ENCODE measurements around the gene MORN2.

Gene MORN2

DNA sequence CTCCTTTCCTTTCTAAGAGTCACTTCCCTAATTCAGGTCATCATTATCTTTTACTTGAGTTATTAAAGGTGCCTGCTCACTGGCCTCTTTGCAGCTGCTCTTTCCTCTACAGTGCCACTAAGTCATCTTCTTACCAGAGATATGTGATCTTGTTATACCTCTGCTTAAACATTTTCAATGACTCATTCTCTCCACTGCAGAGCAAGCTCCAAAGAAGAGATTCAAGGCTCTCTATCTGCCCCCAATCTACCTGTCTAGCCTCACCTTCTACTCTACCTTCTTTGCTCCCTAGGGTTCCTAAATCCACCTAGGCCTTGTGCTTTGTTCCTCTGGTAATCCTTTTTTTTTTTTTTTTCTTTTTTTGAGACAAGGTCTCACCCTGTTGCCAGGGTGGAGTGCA, 17.0 kb downstream of the MORN2 start:
- no peak for DNase-seq

GRCh38 chr2:38898256-38898655, 22.5 kb downstream of the MORN2 start:
- no peak for DNase-seq

DNA sequence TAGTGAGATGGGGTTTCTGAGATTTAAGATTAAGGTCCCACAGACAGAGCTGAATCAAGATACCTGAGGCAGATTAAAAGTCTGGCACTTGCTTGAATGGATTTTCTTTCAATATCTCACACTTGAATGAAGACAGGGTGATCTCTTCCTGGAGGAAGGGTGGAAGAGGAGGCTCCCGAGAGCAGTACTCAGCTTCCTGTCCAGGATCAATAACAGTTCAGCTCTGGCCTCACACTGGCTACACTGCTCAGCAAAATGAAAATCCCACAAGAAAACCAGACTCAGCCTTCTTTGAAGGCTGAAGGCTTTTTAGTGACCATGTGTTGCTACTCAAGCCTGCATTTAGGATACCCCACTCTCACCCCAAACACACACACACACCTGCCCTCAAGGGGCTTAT, 24.9 kb downstream of the MORN2 start:
- no peak for DNase-seq

- DNase-seq: no peak
Observed at GRCh38 chr2:38905251-38905650, 29.5 kb downstream of the MORN2 start.

- DNase-seq: no peak
Observed at GRCh38 chr2:38907242-38907641, 31.5 kb downstream of the MORN2 start.

GRCh38 chr2:38907743-38908562, 32.2 kb downstream of the MORN2 start:
- no peak for DNase-seq

GRCh38 chr2:38909872-38910271, 34.1 kb downstream of the MORN2 start:
- DNase-seq: no peak

GRCh38 chr2:38911191-38911590, 35.4 kb downstream of the MORN2 start:
- DNase-seq: no peak

DNA sequence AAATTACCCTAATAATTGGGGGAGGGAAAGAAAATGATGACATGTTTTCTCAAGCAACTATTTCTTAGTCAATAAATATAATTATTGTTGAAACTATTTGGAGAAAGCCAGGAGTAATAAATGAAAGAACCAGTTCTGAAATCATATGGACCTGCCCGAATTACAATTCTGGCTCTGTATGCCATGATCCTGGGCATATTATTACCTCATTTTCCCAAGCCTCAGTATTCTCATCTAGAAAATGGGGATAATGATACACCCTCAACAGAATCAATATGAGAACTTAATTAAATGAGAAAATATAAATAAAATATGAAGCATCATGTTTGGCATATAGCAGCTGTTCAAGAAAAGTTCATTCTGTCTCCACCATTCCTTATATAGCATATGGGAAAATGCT, 36.8 kb downstream of the MORN2 start:
- no peak for DNase-seq

DNA sequence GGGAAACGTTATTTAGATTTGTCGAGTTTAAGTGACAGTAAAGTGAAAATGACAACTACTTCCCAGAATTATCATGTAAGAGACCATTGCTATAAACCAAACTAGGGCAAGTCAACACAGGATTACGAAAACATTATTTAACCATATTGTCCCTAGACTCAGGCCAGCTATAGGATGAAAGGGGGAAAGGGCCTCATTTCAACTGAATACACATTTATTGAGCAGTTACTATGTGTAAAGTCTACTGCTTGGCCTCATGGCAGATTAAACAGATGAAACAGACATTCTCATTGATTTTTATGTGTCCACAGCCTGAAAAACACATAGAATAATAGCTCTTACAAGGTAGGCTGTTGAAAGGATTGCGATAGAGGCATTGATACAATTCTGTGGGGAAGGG, 46.6 kb downstream of the MORN2 start:
- DNase-seq: no peak

- DNase-seq: no peak
Observed at GRCh38 chr2:38922902-38923301, 47.1 kb downstream of the MORN2 start.

DNA sequence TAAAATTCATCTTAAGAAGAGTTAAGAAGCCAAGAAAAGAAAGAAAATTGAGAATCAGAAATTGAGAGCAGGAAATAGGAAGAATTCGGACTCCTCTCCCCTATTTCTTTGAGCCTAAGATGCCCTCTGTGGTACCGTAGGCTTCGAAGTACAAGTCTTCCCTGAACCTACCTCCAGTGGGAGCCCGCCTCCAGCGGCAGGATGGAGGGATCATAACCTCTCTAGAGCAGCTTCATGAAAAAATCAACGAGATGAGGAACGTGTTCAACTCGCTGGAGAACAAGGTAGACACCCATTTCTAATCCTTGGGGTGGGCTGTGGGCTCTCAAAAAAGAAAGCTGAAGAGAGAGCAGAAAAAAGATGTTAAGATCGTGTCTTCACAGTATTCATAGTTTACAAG, 50.2 kb downstream of the MORN2 start:
- no peak for DNase-seq

DNA sequence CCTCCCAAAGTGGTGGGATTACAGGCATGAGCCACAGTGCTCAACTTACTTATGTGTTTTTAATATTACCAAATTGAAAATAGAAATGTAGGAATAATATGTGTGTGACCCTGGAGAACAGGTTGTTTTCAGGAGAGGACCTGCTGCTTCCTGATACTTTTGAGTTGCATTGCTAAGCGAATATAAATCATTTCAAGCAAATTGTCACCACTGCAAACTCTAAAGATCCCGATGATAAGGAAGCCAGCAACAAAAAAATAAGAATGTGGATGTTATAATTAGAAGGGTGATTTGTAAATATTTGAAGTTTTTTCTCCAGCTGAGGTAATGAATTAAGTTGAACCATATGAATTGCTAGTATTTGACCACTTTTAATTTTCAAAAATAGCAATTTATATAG, 54.8 kb downstream of the MORN2 start:
- no peak for DNase-seq

Measured in activated T-cell treated with anti-CD3 and anti-CD28 coated beads for 4 hours (primary cell).